Cardiac fibroblast (primary cell): ENCODE data around the gene NDOR1.
A peak's percentile ranks its signal among the peaks of the same experiment; 100 is the strongest.

Experiments
- DNase-seq, 2 donors: peaks; one replicate each; pipeline versions ENCODE4 v3.0.0 to v3.0.0-alpha.2; 2010; ENCODE audit warnings: low read depth in 2 of 2
- H3K4me3 ChIP-seq, 2 donors: replicated peaks in 1 of 2; 1 replicate in 1 of 2; 2 replicates in 1 of 2; pipeline ENCODE4 v1.5.1; 2011; ENCODE audit warnings: low read depth in 2 of 2, low read length in 2 of 2, mild to moderate bottlenecking in 2 of 2, moderate library complexity in 1 of 2
- CTCF ChIP-seq: IDR thresholded peaks from one replicate; pipeline ENCODE4 v1.5.1; 2011; ENCODE audit warnings: low read depth, mild to moderate bottlenecking, low read length, inconsistent platforms

Gene NDOR1

DNA sequence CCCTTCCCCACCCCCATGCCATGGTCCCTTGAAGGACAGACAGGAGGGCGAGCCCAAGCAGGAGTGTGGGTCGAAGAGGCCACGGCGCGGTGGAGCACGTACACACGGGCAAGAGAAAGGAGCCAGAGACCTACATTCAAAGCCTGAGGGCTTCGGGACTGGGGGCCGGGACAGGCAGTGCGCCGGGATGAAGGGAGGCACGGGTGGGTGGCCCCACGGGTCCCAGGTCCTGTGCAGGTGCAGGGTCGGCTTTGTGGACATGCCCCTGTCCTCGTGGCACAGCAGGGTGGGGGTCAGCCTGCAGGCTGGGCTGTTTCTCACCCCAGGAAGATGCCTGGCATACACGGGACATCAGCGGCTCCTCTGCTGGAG is 45.5 kb upstream of the NDOR1 start:
- H3K4me3 ChIP-seq: no peak overlapping the region
- no peak for TF ChIP-seq CTCF
- DNase-seq: no peak

DNA sequence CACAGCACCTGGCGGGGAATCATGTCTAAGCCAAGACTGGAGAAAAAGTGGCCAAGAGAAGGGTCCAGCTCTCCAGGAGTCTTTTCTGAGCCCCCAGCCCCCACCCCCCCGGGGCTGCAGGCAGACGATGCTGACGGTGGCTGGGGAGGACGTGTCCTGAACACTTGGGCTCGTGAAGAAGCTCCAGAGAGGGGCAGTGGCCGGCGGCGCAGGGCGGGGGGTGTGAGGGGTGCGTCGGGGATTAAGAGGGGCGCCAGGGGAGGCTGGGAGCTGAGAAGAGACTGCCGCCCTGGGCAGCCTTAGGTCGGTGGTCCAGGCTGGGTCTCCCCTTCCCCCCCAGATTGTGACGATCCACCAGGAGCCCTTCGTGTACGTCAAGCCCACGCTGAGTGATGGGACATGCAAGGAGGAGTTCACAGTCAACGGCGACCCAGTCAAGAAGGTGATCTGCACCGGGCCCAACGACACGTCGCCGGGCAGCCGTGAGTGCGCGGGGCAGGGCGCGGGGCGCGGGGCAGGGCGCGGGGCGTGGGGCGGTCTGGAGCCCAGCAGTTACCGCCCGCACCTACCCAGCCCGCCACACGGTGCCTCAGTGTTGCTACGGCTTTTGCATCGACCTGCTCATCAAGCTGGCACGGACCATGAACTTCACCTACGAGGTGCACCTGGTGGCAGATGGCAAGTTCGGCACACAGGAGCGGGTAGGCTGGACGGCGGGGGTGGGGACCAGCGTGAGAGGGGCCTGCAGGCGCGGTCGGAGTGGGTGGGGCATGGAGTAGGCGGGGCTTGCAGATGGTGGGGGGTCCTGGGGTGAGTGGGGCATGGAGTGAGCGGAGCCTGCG is 44.6 kb upstream of the NDOR1 start:
- no peak for DNase-seq
- H3K4me3 ChIP-seq: no peak overlapping the region
- no peak for TF ChIP-seq CTCF

DNA sequence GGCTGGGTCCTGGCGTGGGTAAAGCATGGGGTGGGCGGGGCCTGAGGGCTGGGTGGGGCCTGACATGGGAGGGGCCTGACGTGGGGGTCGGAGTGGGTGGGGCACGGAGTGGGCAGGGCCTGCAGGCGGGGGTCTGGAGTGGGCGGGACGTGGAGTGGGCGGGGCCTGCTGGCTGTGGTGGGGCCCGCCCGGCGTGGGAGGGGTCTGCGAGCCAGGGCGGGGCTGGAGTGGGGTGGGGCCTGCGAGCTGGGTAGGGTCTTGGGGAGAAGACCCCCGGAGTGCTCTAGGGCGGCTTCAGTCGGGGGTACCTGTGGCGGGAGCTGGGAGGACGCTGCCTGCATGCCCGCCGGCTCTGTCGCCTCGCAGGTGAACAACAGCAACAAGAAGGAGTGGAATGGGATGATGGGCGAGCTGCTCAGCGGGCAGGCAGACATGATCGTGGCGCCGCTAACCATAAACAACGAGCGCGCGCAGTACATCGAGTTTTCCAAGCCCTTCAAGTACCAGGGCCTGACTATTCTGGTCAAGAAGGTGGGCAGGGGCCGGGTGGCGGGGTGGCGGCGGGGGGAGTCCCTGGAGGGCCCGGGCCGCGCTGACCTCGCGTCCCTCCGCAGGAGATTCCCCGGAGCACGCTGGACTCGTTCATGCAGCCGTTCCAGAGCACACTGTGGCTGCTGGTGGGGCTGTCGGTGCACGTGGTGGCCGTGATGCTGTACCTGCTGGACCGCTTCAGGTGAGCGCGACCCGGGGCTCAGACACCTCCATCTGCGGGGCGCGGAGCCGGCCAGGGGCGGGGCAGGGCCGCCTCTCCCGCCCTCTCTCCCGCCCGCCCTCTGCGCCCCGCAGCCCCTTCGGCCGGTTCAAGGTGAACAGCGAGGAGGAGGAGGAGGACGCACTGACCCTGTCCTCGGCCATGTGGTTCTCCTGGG is 43.7 kb upstream of the NDOR1 start:
- DNase-seq: no peak
- no peak overlapping the region for H3K4me3 ChIP-seq
- no peak for TF ChIP-seq CTCF

- H3K4me3 ChIP-seq: peak overlapping the region; percentile 21 to 41
- no peak for TF ChIP-seq CTCF
- peak; percentile 13 to 33 for DNase-seq
Measured at GRCh38 chr9:137162505-137163364, 42.8 kb upstream of the NDOR1 start.

- DNase-seq: peak in 1 of 2 donors; percentile 21
- peak overlapping the region; percentile 21 to 41 for H3K4me3 ChIP-seq
- no peak for TF ChIP-seq CTCF
Measured at GRCh38 chr9:137163365-137163715, 42.2 kb upstream of the NDOR1 start.

DNA sequence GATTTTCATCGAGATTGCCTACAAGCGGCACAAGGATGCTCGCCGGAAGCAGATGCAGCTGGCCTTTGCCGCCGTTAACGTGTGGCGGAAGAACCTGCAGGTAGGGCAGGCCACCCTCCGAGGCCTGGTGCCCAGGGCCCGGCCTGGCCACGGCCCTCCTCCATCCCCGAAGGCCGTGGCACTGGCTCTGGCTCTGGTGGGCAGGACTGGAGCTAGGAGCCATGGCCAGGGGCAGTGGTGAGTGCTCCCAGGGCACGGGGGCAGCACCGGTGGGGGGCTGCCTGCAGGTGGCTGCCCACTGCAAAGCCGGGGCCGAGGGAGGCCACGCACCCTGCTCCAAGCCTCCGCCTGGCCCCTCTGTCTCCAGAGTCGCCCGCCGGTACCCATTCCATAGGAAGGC is 41.7 kb upstream of the NDOR1 start:
- DNase-seq: no peak
- TF ChIP-seq CTCF: no peak
- no peak overlapping the region for H3K4me3 ChIP-seq
